ENCODE results near the gene TMEM150C. TPM values are rescaled to one million over a fixed set of nuclear protein-coding genes. Genes with fewer than 3 reads are reported as not detected.
"Not testable (repeated sequence)": the region's sequence is repeated elsewhere in the genome, so short reads cannot be mapped to it uniquely, and the experiment has no call there.

Gene TMEM150C
- total RNA-seq, 2 experiments from 2014 or later = not detected

- ChIA-PET POLR2A (no interaction called here), CTCF (no interaction called here)
- Mint-ChIP-seq H3K27me3 (no peaks in the 10 kb centered on the region), H3K27ac (no peak overlapping the region), H3K4me1 (ENCODE audit: low read depth) (no peaks in the 10 kb centered on the region), H3K4me3 (no peak overlapping the region), H3K9me3 (no peaks in the 10 kb centered on the region), H3K36me3 (peaks cover 20% of the 10 kb centered on the region)
- intact Hi-C loops (cut with micrococcal nuclease) = no loop called here
- no peak for DNase-seq
Measured at GRCh38 chr4:82480771-82481505, 80.8 kb downstream of the TMEM150C start.

- no peak overlapping the region for H3K4me3 Mint-ChIP-seq
- ChIA-PET CTCF (no interaction called here), POLR2A (no interaction called here)
- intact Hi-C loops (cut with micrococcal nuclease) = no loop called here
- no peak for DNase-seq
- H3K36me3 Mint-ChIP-seq = peaks cover 22% of the 10 kb centered on the region
- H3K4me1 Mint-ChIP-seq (ENCODE audit: low read depth) = no peaks in the 10 kb centered on the region
- no peak overlapping the region for H3K27ac Mint-ChIP-seq
- H3K9me3 Mint-ChIP-seq = no peaks in the 10 kb centered on the region
- no peaks in the 10 kb centered on the region for H3K27me3 Mint-ChIP-seq
Measured at GRCh38 chr4:82479562-82479961, 82.2 kb downstream of the TMEM150C start.

- H3K9me3 Mint-ChIP-seq; DNase-seq; H3K27ac Mint-ChIP-seq; intact Hi-C loops (cut with micrococcal nuclease); H3K4me3 Mint-ChIP-seq; CTCF ChIA-PET; H3K4me1 Mint-ChIP-seq (ENCODE audit: low read depth); POLR2A ChIA-PET; H3K27me3 Mint-ChIP-seq: not testable (repeated sequence)
- peaks cover 24% of the 10 kb centered on the region for H3K36me3 Mint-ChIP-seq
Measured at GRCh38 chr4:82477469-82477868, 84.3 kb downstream of the TMEM150C start.

- H3K27me3 Mint-ChIP-seq; CTCF ChIA-PET; H3K4me1 Mint-ChIP-seq (ENCODE audit: low read depth); H3K27ac Mint-ChIP-seq; intact Hi-C loops (cut with micrococcal nuclease); DNase-seq; POLR2A ChIA-PET; H3K4me3 Mint-ChIP-seq; H3K9me3 Mint-ChIP-seq: not testable (repeated sequence)
- H3K36me3 Mint-ChIP-seq = peaks cover 20% of the 10 kb centered on the region
Measured at GRCh38 chr4:82475931-82476330, 85.9 kb downstream of the TMEM150C start.

GRCh38 chr4:82473621-82474164 is 88.1 kb downstream of the TMEM150C start:
- no peak overlapping the region for H3K27ac Mint-ChIP-seq
- peaks cover 9% of the 10 kb centered on the region for H3K36me3 Mint-ChIP-seq
- no peaks in the 10 kb centered on the region for H3K27me3 Mint-ChIP-seq
- H3K4me3 Mint-ChIP-seq = no peak overlapping the region
- ChIA-PET POLR2A (no interaction called here), CTCF (interaction anchor here (1.4 kb wide), 1 partner anchor 265 kb away, joined by 4 read pairs; no protein-coding TSS in a partner anchor)
- no peaks in the 10 kb centered on the region for H3K4me1 Mint-ChIP-seq (ENCODE audit: low read depth)
- intact Hi-C loops (cut with micrococcal nuclease) = no loop called here
- no peaks in the 10 kb centered on the region for H3K9me3 Mint-ChIP-seq
- no peak for DNase-seq

GRCh38 chr4:82473080-82473479 is 88.7 kb downstream of the TMEM150C start:
- not testable (repeated sequence) for H3K27ac Mint-ChIP-seq

GRCh38 chr4:82469791-82470345 is 91.9 kb downstream of the TMEM150C start:
- intact Hi-C loops (cut with micrococcal nuclease) = no loop called here
- ChIA-PET CTCF (interaction anchor here (1.3 to 1.4 kb wide), 2 partner anchors 8 to 269 kb away, joined by 4 to 8 read pairs; no protein-coding TSS in a partner anchor), POLR2A (no interaction called here)
- no peak overlapping the region for H3K27ac Mint-ChIP-seq
- no peak overlapping the region for H3K4me3 Mint-ChIP-seq
- H3K27me3 Mint-ChIP-seq = no peaks in the 10 kb centered on the region
- H3K4me1 Mint-ChIP-seq (ENCODE audit: low read depth) = no peaks in the 10 kb centered on the region
- no peaks in the 10 kb centered on the region for H3K9me3 Mint-ChIP-seq
- peaks cover 17% of the 10 kb centered on the region for H3K36me3 Mint-ChIP-seq
- DNase-seq = no peak

More at GRCh38 chr4:82473080-82473479, 88.7 kb downstream of the TMEM150C start:
- H3K4me3 Mint-ChIP-seq; DNase-seq; H3K27me3 Mint-ChIP-seq; H3K4me1 Mint-ChIP-seq (ENCODE audit: low read depth); H3K9me3 Mint-ChIP-seq; intact Hi-C loops (cut with micrococcal nuclease); POLR2A ChIA-PET: not testable (repeated sequence)
- peaks cover 13% of the 10 kb centered on the region for H3K36me3 Mint-ChIP-seq
- CTCF ChIA-PET = interaction anchor here (1.4 kb wide), 1 partner anchor 266 kb away, joined by 4 read pairs; no protein-coding TSS in a partner anchor

GRCh38 chr4:82467471-82467870 is 94.3 kb downstream of the TMEM150C start:
- H3K27ac Mint-ChIP-seq = no peak overlapping the region
- peaks cover 16% of the 10 kb centered on the region for H3K36me3 Mint-ChIP-seq
- ChIA-PET POLR2A (no interaction called here), CTCF (interaction anchor here (1.8 kb wide), 1 partner anchor 271 kb away, joined by 10 read pairs; no protein-coding TSS in a partner anchor)
- H3K4me1 Mint-ChIP-seq (ENCODE audit: low read depth) = no peaks in the 10 kb centered on the region
- no peaks in the 10 kb centered on the region for H3K27me3 Mint-ChIP-seq
- DNase-seq = no peak
- H3K9me3 Mint-ChIP-seq = no peaks in the 10 kb centered on the region
- intact Hi-C loops (cut with micrococcal nuclease) = no loop called here
- no peak overlapping the region for H3K4me3 Mint-ChIP-seq

GRCh38 chr4:82463221-82463620 is 98.6 kb downstream of the TMEM150C start:
- no peak overlapping the region for H3K27ac Mint-ChIP-seq
- ChIA-PET CTCF (interaction anchor here (3.5 to 3.6 kb wide), 2 partner anchors 23 to 276 kb away, joined by 19 to 25 read pairs; no protein-coding TSS in a partner anchor), POLR2A (interaction anchor here (0.6 kb wide), 1 partner anchor 83 kb away, joined by 4 read pairs; no protein-coding TSS in a partner anchor)
- intact Hi-C loops (cut with micrococcal nuclease) = no loop called here
- no peaks in the 10 kb centered on the region for H3K9me3 Mint-ChIP-seq
- H3K36me3 Mint-ChIP-seq = peaks cover 22% of the 10 kb centered on the region
- DNase-seq = no peak
- H3K4me3 Mint-ChIP-seq = no peak overlapping the region
- peaks cover 2% of the 10 kb centered on the region for H3K4me1 Mint-ChIP-seq (ENCODE audit: low read depth)
- no peaks in the 10 kb centered on the region for H3K27me3 Mint-ChIP-seq

GRCh38 chr4:82462415-82462831 is 99.4 kb downstream of the TMEM150C start:
- Mint-ChIP-seq H3K27me3 (no peaks in the 10 kb centered on the region), H3K36me3 (peaks cover 18% of the 10 kb centered on the region), H3K27ac (no peak overlapping the region), H3K4me3 (no peak overlapping the region), H3K4me1 (ENCODE audit: low read depth) (peaks cover 2% of the 10 kb centered on the region), H3K9me3 (no peaks in the 10 kb centered on the region)
- intact Hi-C loops (cut with micrococcal nuclease) = loop anchor here (1.0 kb wide), 1 partner anchor 277 kb away; no protein-coding TSS in a partner anchor
- ChIA-PET POLR2A (interaction anchor here (1.5 kb wide), 1 partner anchor 34 kb away, joined by 3 read pairs; no protein-coding TSS in a partner anchor), CTCF (interaction anchor here (1.5 to 4.7 kb wide), 4 partner anchors 8 to 276 kb away, joined by 3 to 31 read pairs (median 14); no protein-coding TSS in a partner anchor)
- peak; percentile 88 for DNase-seq

- Mint-ChIP-seq H3K4me3 (no peak overlapping the region), H3K36me3 (peaks cover 20% of the 10 kb centered on the region), H3K27ac (no peak overlapping the region), H3K4me1 (ENCODE audit: low read depth) (peaks cover 2% of the 10 kb centered on the region), H3K27me3 (no peaks in the 10 kb centered on the region), H3K9me3 (no peaks in the 10 kb centered on the region)
- no peak for DNase-seq
- ChIA-PET POLR2A (interaction anchor here (1.5 kb wide), 1 partner anchor 33 kb away, joined by 3 read pairs; no protein-coding TSS in a partner anchor), CTCF (interaction anchor here (0.6 to 4.7 kb wide), 7 partner anchors 9 to 1005 kb away, joined by 3 to 31 read pairs (median 4); no protein-coding TSS in a partner anchor)
- intact Hi-C loops (cut with micrococcal nuclease) = loop anchor here (1.0 kb wide), 1 partner anchor 278 kb away; no protein-coding TSS in a partner anchor
Measured at GRCh38 chr4:82461710-82462109, 100.1 kb downstream of the TMEM150C start.

- Mint-ChIP-seq H3K4me3 (no peak overlapping the region), H3K9me3 (no peaks in the 10 kb centered on the region), H3K27me3 (no peaks in the 10 kb centered on the region), H3K36me3 (peaks cover 28% of the 10 kb centered on the region), H3K27ac (peak overlapping the region; percentile 6), H3K4me1 (ENCODE audit: low read depth) (peaks cover 2% of the 10 kb centered on the region)
- DNase-seq = no peak
- CTCF ChIA-PET = interaction anchor here (0.6 to 4.7 kb wide), 2 partner anchors 280 to 425 kb away, joined by 3 to 31 read pairs; no protein-coding TSS in a partner anchor
- intact Hi-C loops (cut with micrococcal nuclease) = no loop called here
- POLR2A ChIA-PET = no interaction called here
Measured at GRCh38 chr4:82458729-82459128, 103.1 kb downstream of the TMEM150C start.
